ENCODE results near the gene LTO1. TPM values are rescaled to one million over a fixed set of nuclear protein-coding genes. Genes with fewer than 3 reads are reported as not detected.

LTO1 gene
- total and polyA plus RNA-seq, 2 of the 13 experiments (the other 11 are each of a cell fraction or from before 2014, with no cell fraction given), result 11.8 to 15.0 TPM

- no peak for TF ChIP-seq SRSF4 (IDR thresholded peaks at IDR 0.05; ENCODE audit: low read depth, low read length, poor library complexity, severe bottlenecking)
- no peak for TF ChIP-seq THAP7 (CRISPR knock-in tag; IDR thresholded peaks at IDR 0.05)
- TF ChIP-seq ZNF773 (CRISPR knock-in tag; IDR thresholded peaks at IDR 0.05; ENCODE audit: borderline replicate concordance), result no peak
- TF ChIP-seq ZC3H4 (CRISPR knock-in tag; IDR thresholded peaks at IDR 0.05; ENCODE audit: borderline replicate concordance), result no peak
- no peak for TF ChIP-seq ZFP82 (CRISPR knock-in tag; IDR thresholded peaks at IDR 0.05; ENCODE audit: borderline replicate concordance)
- TF ChIP-seq ZBTB7A (CRISPR knock-in tag; IDR thresholded peaks at IDR 0.05), result no peak
- TF ChIP-seq PAX8 (CRISPR knock-in tag; IDR thresholded peaks at IDR 0.05; ENCODE audit: borderline replicate concordance), result no peak
- TF ChIP-seq ZNF576 (CRISPR knock-in tag; IDR thresholded peaks at IDR 0.05), result no peak
- 0 out of 2 replicates have a peak, but pooled peaks have one; percentile 16 for TF ChIP-seq NR2C2 (CRISPR knock-in tag; IDR thresholded peaks at IDR 0.05; ENCODE audit: borderline replicate concordance)
- no peak for TF ChIP-seq ZNF841 (CRISPR knock-in tag; IDR thresholded peaks at IDR 0.05; ENCODE audit: borderline replicate concordance)
- no peak for TF ChIP-seq NFATC3 (CRISPR knock-in tag; IDR thresholded peaks at IDR 0.05)
- no peak for TF ChIP-seq ZNF670 (CRISPR knock-in tag; IDR thresholded peaks at IDR 0.05; ENCODE audit: borderline replicate concordance)
- TF ChIP-seq MYPOP (CRISPR knock-in tag; IDR thresholded peaks at IDR 0.05), result peak; percentile 92
- TF ChIP-seq ZNF256 (CRISPR knock-in tag; conservative IDR thresholded peaks at IDR 0.05), result no peak
- peak; percentile 97 for TF ChIP-seq RFXANK (CRISPR knock-in tag; IDR thresholded peaks at IDR 0.05)
- TF ChIP-seq MEF2D (CRISPR knock-in tag; IDR thresholded peaks at IDR 0.05), result 0 out of 2 replicates have a peak, but pooled peaks have one; percentile 23
- no peak for TF ChIP-seq ZNF746 (CRISPR knock-in tag; IDR thresholded peaks at IDR 0.05)
- TF ChIP-seq HOXA3 (CRISPR knock-in tag; IDR thresholded peaks at IDR 0.05), result peak; percentile 64
- TF ChIP-seq SRSF9 (IDR thresholded peaks at IDR 0.05; ENCODE audit: borderline replicate concordance, insufficient read depth, low read depth, low read length, poor library complexity, severe bottlenecking), result no peak
- TF ChIP-seq ZNF761 (CRISPR knock-in tag; conservative IDR thresholded peaks at IDR 0.05), result no peak
- TF ChIP-seq NR0B2 (CRISPR knock-in tag; IDR thresholded peaks at IDR 0.05), result no peak
- 0 out of 2 replicates have a peak, but pooled peaks have one; percentile 45 for TF ChIP-seq MTA1 (CRISPR knock-in tag; IDR thresholded peaks at IDR 0.05; ENCODE audit: borderline replicate concordance)
- TF ChIP-seq ZNF772 (CRISPR knock-in tag; IDR thresholded peaks at IDR 0.05), result no peak
- TF ChIP-seq ZNF512B (CRISPR knock-in tag; IDR thresholded peaks at IDR 0.05; ENCODE audit: borderline replicate concordance), result no peak
- no peak for TF ChIP-seq EED (CRISPR knock-in tag; IDR thresholded peaks at IDR 0.05)
Observed at GRCh38 chr11:69638941-69639681, 36.0 kb downstream of the LTO1 start (continued).

Data from HepG2 (cell line).